SK-N-SH (cell line): ENCODE results near the gene CSNK1G2. TPM values are rescaled to one million over a fixed set of nuclear protein-coding genes. Genes with fewer than 3 reads are reported as not detected.

ENCODE experiments used
- CTCF ChIA-PET: fragments of 300-600, 350-600 bp; formaldehyde crosslinking; extraction: SDS; loops from one replicate; lab custom pipeline; 2021; lab: Yijun Ruan, JAX
- POLR2A ChIA-PET: fragments of 350-600 bp; sonication (Branson Sonifier 250); formaldehyde crosslinking; extraction: SDS; loops from one replicate; lab custom pipeline; 2020; ENCODE audit warnings: antibody characterized with exemption, inconsistent platforms; lab: Yijun Ruan, JAX
- DNase-seq: peaks from one replicate; pipeline ENCODE4 v3.0.0; 2012
- H2AFZ ChIP-seq: fragments of 200-600 bp; sonication (generic); 2 replicates; pipeline ENCODE4 v1.8.1; 2016; ENCODE audit warnings: antibody characterized with exemption, mild to moderate bottlenecking, low read depth
- H3F3A ChIP-seq: fragments of 200-600 bp; sonication (generic); replicated peaks from 2 replicates; pipeline ENCODE3; 2016; ENCODE audit warnings: antibody characterized with exemption, mild to moderate bottlenecking; ENCODE audit not compliant: insufficient read depth
- H3K27ac ChIP-seq, 2 experiments: fragments of 200-500 bp in 1 of 2; fragments of 200-600 bp in 1 of 2; sonication (Bioruptor generic) in 1 of 2; sonication (generic), shearing (Covaris generic) in 1 of 2; 2 replicates each; pipeline versions ENCODE4 v1.5.1 to v1.6.1; 2014 to 2016; ENCODE audit warnings: low read depth in 2 of 2, inconsistent platforms in 1 of 2, low read length in 1 of 2, mild to moderate bottlenecking in 1 of 2, mixed read lengths in 1 of 2
- H3K27me3 ChIP-seq: fragments of 200-600 bp; sonication (generic), shearing (Covaris generic); 2 replicates; pipeline ENCODE4 v1.6.1; 2016; ENCODE audit warnings: mixed run types; ENCODE audit not compliant: insufficient read depth
- H3K36me3 ChIP-seq, 2 experiments: fragments of 200-500 bp in 1 of 2; fragments of 200-600 bp in 1 of 2; sonication (Bioruptor generic) in 1 of 2; sonication (generic) in 1 of 2; replicated peaks in 1 of 2; 2 replicates each; pipeline versions ENCODE3 to v1.5.1; 2014 to 2016; ENCODE audit warnings: low read length in 1 of 2, mild to moderate bottlenecking in 1 of 2; ENCODE audit not compliant: insufficient read depth in 2 of 2, control insufficient read depth in 1 of 2
- H3K4me1 ChIP-seq, 2 experiments: fragments of 200-500 bp in 1 of 2; fragments of 200-600 bp in 1 of 2; sonication (Bioruptor generic) in 1 of 2; sonication (generic), shearing (Covaris generic) in 1 of 2; 2 replicates each; pipeline versions ENCODE4 v1.5.1 to v1.6.1; 2014 to 2016; ENCODE audit warnings: low read depth in 1 of 2, low read length in 1 of 2, mixed run types in 1 of 2; ENCODE audit not compliant: insufficient read depth in 2 of 2, control insufficient read depth in 1 of 2
- H3K4me2 ChIP-seq: fragments of 200-600 bp; sonication (generic), shearing (Covaris generic); 2 replicates; pipeline ENCODE4 v1.6.1; 2017; ENCODE audit warnings: mixed run types
- H3K4me3 ChIP-seq, 2 experiments: fragments of 200-500 bp in 1 of 2; fragments of 200-600 bp in 1 of 2; sonication (Bioruptor generic) in 1 of 2; sonication (generic), shearing (Covaris generic) in 1 of 2; 2 replicates each; pipeline versions ENCODE4 v1.5.1 to v1.8.1; 2014 to 2016; ENCODE audit warnings: low read depth in 2 of 2, inconsistent platforms in 1 of 2, low read length in 1 of 2, mild to moderate bottlenecking in 1 of 2, mixed read lengths in 1 of 2, moderate library complexity in 1 of 2
- H3K79me2 ChIP-seq: fragments of 200-600 bp; sonication (generic); 2 replicates; pipeline ENCODE4 v1.8.1; 2017; ENCODE audit warnings: mild to moderate bottlenecking; ENCODE audit not compliant: insufficient read depth
- H3K9ac ChIP-seq: fragments of 200-600 bp; sonication (generic); 2 replicates; pipeline ENCODE4 v1.6.1; 2017; ENCODE audit warnings: mixed run types
- H3K9me2 ChIP-seq: fragments of 200-600 bp; sonication (generic); 2 replicates; pipeline ENCODE4 v1.6.1; 2017; ENCODE audit warnings: mixed run types
- H3K9me3 ChIP-seq: fragments of 200-600 bp; sonication (generic); 2 replicates; pipeline ENCODE4 v1.6.1; 2017; ENCODE audit warnings: mixed run types, mild to moderate bottlenecking, moderate library complexity
- H4K20me1 ChIP-seq: fragments of 200-600 bp; sonication (generic); 2 replicates; pipeline ENCODE4 v1.6.1; 2017; ENCODE audit warnings: mild to moderate bottlenecking, mixed run types; ENCODE audit not compliant: insufficient read depth
- CTCF ChIP-seq: fragments of 200-600 bp; sonication (generic); IDR thresholded peaks from 2 replicates; pipeline ENCODE4 v1.6.1; 2017; ENCODE audit warnings: antibody characterized with exemption, mild to moderate bottlenecking, moderate library complexity
- ELF1 ChIP-seq: IDR thresholded peaks from 2 replicates; pipeline ENCODE4 v1.4.0; 2012
- EP300 ChIP-seq, 2 experiments: IDR thresholded peaks; 2 replicates each; pipeline versions ENCODE4 v1.4.0 to v1.6.1; 2012; ENCODE audit warnings: borderline replicate concordance in 1 of 2, low read depth in 1 of 2, low read length in 1 of 2
- FOSL2 ChIP-seq: IDR thresholded peaks from 2 replicates; pipeline ENCODE4 v1.4.0; 2012; ENCODE audit warnings: low read depth, mild to moderate bottlenecking, moderate library complexity, borderline replicate concordance
- FOXM1 ChIP-seq: IDR thresholded peaks from 2 replicates; pipeline ENCODE4 v1.4.0; 2012; ENCODE audit warnings: low read depth, mild to moderate bottlenecking
- GABPA ChIP-seq: IDR thresholded peaks from 2 replicates; pipeline ENCODE4 v1.4.0; 2012; ENCODE audit warnings: low read depth, mild to moderate bottlenecking
- IRF3 ChIP-seq: fragments of 150-350 bp; IDR thresholded peaks from 2 replicates; pipeline ENCODE4 v1.6.1; 2016; ENCODE audit warnings: mild to moderate bottlenecking, low read depth, low read length
- JUND ChIP-seq: IDR thresholded peaks from 2 replicates; pipeline ENCODE4 v1.4.0; 2012
- PBX3 ChIP-seq: IDR thresholded peaks from 2 replicates; pipeline ENCODE4; 2012
- POLR2AphosphoS5 ChIP-seq: IDR thresholded peaks from 2 replicates; pipeline ENCODE4 v1.6.1; 2012; ENCODE audit warnings: low read depth, low read length
- REST ChIP-seq: IDR thresholded peaks from 2 replicates; pipeline ENCODE4 v1.6.1; 2012; ENCODE audit warnings: mild to moderate bottlenecking, low read depth, low read length, moderate library complexity
- RFX5 ChIP-seq: IDR thresholded peaks from 2 replicates; pipeline ENCODE4 v1.6.1; 2012; ENCODE audit warnings: mild to moderate bottlenecking, improper control_type of control experiment, low read length
- SIN3A ChIP-seq: IDR thresholded peaks from 2 replicates; pipeline ENCODE4 v1.6.1; 2012; ENCODE audit warnings: low read depth, mild to moderate bottlenecking, low read length, moderate library complexity, borderline replicate concordance
- YY1 ChIP-seq: IDR thresholded peaks from 2 replicates; pipeline ENCODE4 v1.4.0; 2012; ENCODE audit warnings: low read depth, mild to moderate bottlenecking
- WGBS: methylation state at CpG from one replicate; pipeline ENCODE4 v1.1.6; 2017; ENCODE audit warnings: low lambda C conversion rate; 5-methylcytosine and 5-hydroxymethylcytosine counted together
- polyA plus RNA-seq, 3 experiments: library from polyadenylated mRNA; depleted of rRNA; stranded (reverse); fragments of >200 nt; gene quantifications; 2 replicates each; pipeline ENCODE4 v1.2.3, GENCODE V29; 2012

CSNK1G2 gene
- polyA plus RNA-seq, 1 of the 3 experiments (the other 2 are of a cell fraction), result 79.4 TPM

GRCh38 chr19:1933244-1933643, 7.7 kb upstream of the CSNK1G2 start:
- 77% methylated on average over 6 of the region's 7 CpGs for WGBS
- no peaks in the 10 kb centered on the region for H3K9me2 ChIP-seq

More at GRCh38 chr19:1933244-1933643, 7.7 kb upstream of the CSNK1G2 start:
- no peaks in the 10 kb centered on the region for H3K79me2 ChIP-seq
- TF ChIP-seq REST (no peak), YY1 (no peak), CTCF (no peak), PBX3 (no peak), FOSL2 (no peak), EP300 (IDR thresholded peaks at IDR 0.05; ENCODE audit: borderline replicate concordance in 1 of 2, low read depth in 1 of 2, low read length in 1 of 2) (no peak), RFX5 (no peak), IRF3 (no peak), JUND (no peak), POLR2AphosphoS5 (no peak), ELF1 (no peak), GABPA (no peak), FOXM1 (no peak), SIN3A (no peak)
- ChIA-PET POLR2A (no interaction called here), CTCF (interaction anchor here (0.6 to 0.7 kb wide), 2 partner anchors 137 to 383 kb away, joined by 3 to 4 read pairs; no protein-coding TSS in a partner anchor)
- no peak overlapping the region for H3K9ac ChIP-seq
- no peaks in the 10 kb centered on the region for H4K20me1 ChIP-seq
- no peak overlapping the region for H3K27ac ChIP-seq
- no peak overlapping the region for H3K4me2 ChIP-seq
- peaks cover 3% of the 10 kb centered on the region for H3F3A ChIP-seq
- H2AFZ ChIP-seq, result no peak overlapping the region
- DNase-seq, result no peak
- H3K27me3 ChIP-seq, result no peaks in the 10 kb centered on the region
- H3K9me3 ChIP-seq, result no peaks in the 10 kb centered on the region
- no peaks in the 10 kb centered on the region for H3K36me3 ChIP-seq
- peaks cover 6 to 8% of the 10 kb centered on the region in 2 experiments; a peak in 2 of 4 replicates for H3K4me1 ChIP-seq
- H3K4me3 ChIP-seq, result no peak overlapping the region
